GM21825 (cell line): ENCODE results near the gene ZNF701.
"Not testable (repeated sequence)": the region's sequence is repeated elsewhere in the genome, so short reads cannot be mapped to it uniquely, and the experiment has no call there.

Experiments
- ATAC-seq: cut with Tn5 transposase; IDR thresholded peaks from one replicate; pipeline ENCODE4 v1.9.1; 2021; ENCODE audit warnings: mild to moderate bottlenecking, moderate library complexity; ENCODE audit not compliant: unreplicated experiment

ZNF701 gene

DNA sequence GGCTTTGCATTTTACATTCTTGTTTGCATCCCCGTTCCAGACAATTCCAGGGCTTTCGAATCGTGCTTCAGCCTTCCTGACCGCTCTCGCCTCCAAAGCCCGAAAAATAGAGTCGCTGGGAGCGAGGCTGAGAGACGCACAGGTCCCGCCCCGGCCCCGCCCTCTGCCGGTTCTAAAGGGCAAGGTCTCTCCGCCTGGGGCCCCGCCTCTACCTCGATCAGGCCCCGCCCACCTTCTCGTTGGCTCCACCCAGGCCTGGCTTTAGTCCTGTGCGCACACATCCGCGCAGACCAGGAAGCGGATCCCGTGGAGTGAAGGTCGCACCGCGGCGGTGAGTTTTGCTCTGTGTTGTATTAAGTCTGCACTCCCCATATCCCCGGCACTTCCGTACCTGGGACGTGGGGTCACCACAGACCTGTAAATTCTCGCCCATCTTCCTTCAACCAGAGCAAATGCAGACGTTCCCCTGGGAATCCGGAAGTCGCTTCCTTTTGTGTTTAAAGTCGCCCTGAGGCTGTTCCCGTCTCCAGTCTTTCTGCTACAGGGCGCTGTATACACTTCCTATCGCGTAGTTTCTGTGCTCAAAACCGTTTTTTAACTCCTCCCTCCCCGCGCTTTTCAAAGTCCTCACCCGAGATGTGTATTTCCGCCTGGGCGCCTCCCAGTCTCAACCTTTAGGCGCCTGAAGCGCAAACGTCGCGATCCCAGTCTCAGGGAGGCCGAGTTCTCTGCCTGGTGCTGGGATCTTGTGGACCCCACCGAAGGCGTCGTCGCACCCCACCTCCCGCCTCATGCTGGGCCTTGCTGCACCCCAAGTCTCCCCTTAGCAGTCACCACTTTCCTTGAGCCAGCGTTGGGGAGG lies at the start of gene ZNF701:
Gene ZNF701 (plus strand): TSS at position 288 of the 862 bp plus-strand sequence. CDS start 3,861 bp downstream, outside the sequence.
- ATAC-seq: peak; percentile 91

DNA sequence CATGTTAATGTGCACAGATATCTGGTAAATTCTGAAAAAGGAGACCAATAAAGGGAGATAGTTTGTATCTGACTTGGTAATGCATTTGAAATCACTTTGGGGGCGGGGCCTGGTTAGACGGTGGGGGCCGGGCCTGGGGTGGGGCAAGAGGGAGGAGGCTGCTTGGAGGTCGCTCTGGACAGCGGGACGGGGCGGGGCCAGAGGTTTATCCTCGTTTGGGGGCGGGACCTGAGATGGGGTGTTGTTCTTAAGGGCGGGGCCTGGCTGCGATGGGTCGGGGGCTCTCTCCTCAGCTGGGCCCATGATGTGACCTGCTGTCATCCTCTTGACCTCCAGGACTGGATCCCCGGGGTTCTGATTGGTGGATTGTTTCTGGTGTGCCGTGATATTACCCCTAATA lies 47.5 kb upstream of the ZNF701 start:
- ATAC-seq: no peak

DNA sequence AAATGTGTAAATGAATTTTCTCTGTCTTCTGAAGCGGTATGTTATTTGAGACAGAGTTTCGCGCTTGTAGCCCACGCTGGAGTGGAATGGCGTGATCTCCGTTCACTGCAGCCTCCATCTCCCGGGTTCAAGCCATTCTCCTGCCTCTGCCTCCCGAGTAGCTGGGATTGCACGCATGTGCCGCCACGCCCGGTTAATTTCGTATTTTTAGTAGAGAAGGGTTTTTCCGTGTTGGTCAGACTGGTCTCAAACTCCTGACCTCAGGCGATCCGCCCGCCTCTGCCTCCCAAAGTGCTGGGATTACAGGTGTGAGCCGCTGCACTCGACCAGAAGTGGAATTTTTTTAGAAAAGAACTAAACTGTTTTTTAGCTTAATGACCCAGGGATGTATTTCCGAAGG lies 46.0 kb upstream of the ZNF701 start:
- ATAC-seq: no peak

DNA sequence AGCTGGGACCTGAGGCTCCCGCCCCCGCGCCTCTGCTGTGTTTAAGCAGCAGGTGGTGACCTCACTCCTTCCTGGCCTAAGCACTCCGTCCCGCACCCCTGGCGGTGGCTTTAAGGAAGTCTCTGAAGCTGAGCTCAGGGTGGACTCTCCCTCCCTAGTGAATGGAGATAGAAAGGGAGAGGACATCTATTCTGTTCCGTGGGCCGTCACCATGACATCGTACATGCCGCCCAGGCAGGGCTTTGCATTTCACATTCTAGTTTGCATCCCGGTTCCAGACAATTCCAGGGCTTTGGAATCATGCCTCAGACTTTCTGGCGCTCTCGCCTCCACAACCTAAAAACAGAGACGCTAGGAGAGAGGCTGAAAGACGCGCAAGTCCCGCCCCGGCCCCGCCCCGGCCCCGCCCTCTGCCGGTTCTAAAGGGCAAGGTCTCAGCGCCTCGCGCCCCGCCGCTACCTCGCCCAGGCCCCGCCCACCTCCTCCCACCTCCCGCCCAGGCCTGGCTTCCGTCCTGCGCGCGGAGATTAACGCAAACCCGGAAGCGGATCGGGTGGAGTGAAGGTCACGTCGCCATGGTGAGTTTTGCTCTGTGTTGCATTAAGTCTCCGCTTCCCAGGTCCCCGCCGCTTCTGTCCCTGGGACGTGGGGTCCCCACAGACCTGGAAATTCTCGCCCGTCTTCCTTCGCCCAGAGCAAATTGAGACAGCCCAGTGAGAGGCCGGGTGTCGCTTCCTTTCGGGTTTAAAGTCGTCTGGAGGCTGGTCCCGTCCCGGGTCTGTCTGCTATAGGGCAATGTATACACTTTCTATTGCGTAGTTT lies 42.7 kb upstream of the ZNF701 start, which contains the start of gene ZNF808:
Gene ZNF808 (plus strand): TSS at position 535 of the 822 bp plus-strand sequence. CDS start 15,617 bp downstream, outside the sequence.
- ATAC-seq: peak; percentile 83

DNA sequence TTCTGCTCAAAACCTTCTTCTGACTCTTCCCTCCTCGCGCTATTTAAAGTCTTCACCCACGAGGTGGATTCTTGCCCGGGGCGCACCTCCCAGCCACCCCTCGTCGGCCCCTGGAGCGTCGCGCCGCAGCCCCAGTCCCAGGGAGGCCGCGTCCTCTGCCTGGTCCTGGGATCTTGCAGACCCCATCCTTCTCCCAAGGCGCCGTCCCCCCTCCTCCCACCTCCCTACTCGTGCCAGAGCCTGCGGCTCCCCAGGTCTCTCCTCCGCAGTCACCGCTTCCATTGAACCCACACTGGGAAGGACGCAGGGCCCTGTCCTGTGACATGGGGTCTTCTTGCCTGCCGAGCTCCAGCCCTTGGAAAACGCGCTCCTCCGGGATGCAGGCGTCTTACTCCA lies 42.1 kb upstream of the ZNF701 start:
- ATAC-seq: peak; percentile 5

DNA sequence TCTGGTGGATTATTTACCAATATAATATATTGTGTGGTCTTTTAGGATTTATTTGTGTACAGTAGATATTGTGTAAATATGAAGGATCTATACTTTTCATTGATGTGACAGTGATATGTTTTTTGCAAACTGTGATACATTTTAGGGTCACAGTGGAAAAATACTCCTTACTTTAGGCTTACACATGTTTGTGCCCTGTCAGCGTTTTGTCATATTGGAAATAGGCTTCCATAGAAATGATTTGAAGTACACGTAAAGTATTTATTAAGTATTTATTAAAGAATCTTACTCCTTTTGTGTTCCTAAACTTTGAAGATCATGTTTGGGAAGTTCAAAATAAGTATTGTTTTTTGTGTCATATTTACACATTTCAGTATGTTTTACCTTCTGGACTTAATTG lies 37.6 kb upstream of the ZNF701 start:
- ATAC-seq: no peak

DNA sequence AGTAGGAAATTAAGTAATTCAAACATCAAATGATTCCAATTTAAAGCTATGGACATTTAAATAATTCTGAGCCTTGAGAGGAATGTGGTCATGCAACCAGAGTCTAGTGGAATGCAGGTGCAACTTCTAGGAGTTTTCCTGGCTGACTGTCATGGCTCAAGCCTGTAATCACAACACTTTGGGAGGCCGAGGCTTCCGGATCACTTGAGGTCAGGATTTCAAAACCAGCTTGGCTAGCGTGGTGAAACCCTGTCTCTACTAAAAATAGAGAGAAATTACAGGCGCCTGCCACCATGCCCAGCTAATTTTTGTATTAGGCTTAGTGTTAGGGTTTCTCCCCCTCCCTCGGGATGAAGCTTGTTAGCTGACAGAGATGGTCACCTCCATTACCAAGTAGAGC lies 36.2 kb upstream of the ZNF701 start:
- ATAC-seq: no peak

DNA sequence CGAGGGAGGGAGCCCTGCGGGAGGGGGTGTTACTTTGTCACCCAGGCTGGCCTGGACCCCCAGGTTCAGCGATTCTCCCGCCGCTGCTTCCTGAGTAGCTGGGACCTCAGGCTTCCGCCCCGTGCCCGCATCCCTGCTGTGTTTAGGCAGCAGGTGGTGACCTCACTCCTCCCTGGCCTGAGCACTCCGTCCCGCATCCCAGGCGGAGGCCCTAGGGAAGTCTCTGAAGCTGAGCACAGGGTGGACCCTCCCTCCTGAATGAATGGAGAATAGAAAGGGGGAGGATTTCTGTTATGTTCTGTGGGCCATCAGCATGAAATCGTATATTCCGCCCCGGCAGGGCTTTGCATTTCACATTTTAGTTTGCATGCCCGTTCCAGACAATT lies 34.7 kb upstream of the ZNF701 start:
- not testable (repeated sequence) for ATAC-seq

DNA sequence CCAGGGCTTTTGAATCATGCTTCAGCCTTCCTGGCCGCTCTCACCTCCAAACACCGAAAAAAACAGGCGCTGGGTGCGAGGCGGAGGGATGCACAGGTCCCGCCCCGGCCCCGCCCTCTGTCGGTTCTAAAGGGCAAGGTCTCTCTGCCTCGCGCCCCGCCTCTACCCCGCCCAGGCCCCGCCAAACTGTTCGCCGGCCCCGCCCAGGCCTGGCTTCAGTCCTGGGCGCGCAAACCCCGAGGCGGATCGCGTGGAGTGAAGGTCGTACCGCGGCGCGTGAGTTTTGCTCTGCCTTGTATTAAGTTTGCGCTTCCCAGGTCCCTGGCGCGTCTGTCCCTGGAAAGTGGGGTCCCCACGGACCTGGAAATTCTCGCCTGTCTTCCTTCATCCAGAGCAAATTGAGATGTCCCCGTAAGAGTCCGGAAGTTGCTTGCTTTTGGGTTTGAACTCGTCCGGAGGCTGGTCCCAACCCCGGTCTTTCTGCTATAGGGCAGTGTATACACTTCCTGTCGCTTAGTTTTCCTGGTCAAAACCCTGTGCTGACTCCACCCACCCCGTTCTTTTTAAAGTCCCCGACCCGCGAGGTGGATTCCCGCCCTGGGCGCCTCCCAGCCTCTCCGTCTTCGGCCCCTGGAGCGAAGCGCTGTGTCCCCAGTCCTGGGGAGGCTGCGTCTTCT lies 34.2 kb upstream of the ZNF701 start:
- peak; percentile 82 for ATAC-seq

DNA sequence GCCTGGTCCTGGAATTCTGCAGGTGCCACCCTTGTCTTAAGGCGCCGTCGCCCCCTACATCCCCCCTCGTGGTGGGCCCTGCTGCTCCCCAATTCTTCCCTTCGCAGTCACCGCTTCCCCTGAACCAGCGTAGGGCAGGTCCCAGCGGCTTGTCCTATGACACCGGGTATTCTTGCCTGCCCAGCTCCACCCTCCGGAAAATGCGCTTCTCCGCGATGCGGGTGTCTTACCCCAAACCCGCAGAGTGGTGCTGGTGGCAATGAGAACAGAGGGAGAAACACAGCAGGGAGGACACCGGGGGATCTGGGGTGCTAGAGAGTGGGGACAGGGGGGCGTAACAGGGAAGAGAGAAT lies 33.7 kb upstream of the ZNF701 start:
- ATAC-seq: peak; percentile 16

DNA sequence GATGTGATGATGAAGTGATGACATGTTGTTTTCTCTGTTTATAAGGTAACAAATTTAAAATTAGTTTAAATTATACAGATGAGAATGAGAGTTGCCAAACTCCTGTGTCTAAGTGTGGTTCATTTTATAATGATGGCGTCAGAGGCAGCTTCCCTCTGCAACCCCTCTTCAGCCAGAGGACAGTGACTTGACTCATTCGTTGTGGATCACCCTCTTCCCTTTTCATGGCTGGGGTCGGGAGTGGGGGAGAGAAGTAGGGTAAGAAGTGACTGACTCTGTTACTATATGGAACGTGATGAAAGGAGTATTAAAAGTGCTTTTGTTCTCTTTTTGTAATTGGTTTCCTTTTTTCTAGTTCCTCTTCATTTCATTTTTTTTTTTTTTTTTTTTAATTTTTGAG lies 31.3 kb upstream of the ZNF701 start:
- ATAC-seq: not testable (repeated sequence)

DNA sequence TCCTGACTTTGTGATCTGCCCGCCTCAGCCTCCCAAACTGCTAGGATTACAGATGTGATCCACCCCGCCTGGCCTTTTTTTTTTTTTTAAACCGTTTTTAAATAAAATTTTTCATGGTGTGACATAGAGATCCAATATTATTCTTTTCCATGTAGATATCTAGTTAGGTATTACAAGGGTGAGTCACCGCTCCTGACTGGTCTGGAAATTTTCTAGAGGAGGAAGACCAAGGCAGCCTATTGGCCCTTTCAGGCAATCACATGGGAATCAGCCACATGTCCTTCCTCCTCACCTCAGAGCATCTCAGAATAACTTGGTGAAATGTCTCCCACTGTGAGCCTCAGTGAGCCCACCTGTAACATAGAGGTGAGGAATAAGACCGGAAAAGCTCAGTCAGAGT lies 28.9 kb upstream of the ZNF701 start:
- not testable (repeated sequence) for ATAC-seq

DNA sequence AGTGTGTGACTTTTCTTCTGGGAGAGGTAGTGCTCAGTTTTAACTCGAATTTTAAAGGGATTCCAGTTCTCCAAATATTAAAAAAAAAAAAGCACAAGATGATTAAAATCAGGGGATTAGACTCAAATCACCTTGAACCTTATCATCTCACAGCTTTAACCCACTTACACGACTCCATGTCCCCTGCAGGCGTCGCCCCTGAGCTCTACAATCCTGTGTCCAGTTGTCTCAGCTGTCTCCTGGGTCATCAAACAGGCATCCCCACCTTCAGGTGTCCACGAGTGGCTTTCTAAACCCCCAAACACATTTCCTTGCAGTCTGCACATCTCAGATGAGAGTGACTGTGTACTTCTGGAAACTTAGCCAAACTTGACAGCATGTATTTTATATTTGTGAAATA lies 28.5 kb upstream of the ZNF701 start:
- no peak for ATAC-seq

DNA sequence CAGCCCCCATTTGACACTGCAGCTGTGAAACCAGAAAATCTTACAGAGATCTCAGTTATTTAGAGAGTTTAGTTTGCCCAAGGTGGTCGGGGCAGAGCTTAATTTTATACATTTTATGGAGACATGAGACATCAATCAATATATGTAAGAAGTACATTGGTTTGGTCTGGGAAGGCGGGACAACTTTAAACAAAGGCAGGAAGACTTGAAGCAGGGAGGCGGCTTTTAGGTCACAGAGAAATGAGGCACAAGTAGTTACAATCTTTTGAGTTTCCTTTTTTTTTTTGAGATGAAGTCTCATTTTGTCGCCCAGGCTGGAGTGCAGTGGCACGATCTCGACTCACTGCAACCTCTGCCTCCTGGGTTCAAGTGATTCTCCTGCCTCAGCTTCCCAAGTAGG lies 27.5 kb upstream of the ZNF701 start:
- ATAC-seq: not testable (repeated sequence)

DNA sequence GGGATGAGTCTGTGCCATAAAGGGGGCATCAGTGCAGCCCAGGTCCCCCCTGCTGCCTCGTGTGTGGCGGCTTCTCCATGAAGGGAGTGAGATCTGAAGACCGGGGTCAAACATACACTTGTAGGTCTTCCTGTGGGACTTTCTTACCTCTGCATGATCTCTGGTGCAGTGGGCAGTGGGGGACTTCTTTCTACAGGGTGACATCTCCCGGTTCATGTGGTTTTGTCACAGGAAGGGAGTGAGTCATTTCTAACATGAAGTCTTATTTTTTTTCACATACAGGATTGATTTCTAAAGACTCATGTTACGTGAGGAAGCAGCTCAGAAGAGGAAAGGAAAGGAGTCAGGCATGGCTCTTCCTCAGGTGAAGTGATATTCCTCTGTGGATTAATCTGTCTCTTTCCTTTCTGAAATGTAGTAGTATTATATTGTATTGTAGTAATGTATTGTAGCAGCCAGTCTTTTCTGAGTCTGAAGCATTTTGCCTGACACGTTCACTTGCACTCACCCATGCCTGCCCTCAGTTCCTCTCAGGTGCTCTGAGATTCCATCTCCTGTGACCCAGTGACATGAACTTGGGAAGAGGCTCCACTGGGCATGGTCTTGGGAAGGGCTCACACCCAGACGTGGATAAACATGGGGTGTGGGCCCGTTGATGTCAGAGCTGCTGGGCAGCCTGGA lies 27.0 kb upstream of the ZNF701 start:
- peak; percentile 49 for ATAC-seq

DNA sequence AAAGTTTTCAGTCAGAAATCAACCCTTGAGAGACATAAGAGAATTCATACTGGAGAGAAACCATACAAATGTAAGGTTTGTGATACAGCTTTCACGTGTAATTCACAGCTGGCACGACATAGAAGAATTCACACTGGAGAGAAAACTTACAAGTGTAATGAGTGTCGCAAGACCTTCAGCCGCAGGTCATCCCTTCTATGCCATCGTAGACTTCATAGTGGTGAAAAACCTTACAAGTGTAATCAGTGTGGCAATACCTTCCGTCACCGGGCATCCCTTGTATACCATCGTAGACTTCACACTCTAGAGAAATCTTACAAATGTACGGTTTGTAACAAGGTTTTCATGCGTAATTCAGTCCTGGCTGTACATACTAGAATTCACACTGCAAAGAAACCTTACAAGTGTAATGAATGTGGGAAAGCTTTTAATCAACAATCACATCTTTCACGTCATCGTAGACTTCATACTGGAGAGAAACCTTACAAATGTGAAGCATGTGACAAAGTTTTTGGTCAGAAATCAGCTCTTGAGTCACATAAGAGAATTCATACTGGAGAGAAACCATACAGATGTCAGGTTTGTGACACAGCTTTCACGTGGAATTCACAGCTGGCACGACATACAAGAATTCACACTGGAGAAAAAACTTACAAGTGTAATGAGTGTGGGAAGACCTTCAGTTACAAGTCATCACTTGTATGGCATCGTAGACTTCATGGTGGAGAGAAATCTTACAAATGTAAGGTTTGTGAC lies 15.7 kb upstream of the ZNF701 start:
- ATAC-seq: no peak

DNA sequence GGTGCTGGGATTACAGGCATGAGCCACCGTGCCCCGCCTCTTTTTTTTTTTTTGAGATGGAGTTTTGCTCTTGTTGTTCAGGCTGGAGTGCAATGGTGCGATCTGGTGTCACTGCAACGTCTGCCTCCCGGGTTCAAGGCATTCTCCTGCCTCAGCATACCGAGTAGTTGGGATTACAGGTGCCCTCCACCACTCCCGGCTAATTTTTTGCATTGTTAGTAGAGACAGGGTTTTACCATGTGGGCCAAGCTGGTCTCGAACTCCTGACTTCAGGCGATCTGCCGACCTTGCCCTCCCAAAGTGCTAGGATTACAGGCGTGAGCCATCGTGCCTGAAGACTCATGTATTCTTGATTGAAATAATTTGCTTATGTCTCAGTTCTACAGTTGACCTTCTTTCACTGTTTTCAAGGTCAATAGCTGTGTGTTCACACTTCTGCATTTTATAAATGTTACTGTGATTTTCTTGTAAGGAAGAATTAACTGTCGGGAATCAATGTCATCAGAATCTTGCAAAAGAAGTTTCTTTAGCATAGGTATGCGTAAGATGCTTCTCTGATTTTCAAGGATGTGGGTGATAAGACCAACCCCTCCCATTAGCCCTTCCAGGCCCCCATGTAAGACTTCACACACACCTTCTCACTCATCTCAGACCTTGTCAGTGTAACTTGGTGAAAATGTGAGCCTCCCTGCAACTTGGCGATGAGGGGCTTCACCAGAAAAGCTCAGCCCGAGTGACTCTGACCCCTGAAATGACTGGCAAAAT lies 12.7 kb upstream of the ZNF701 start:
- no peak for ATAC-seq

DNA sequence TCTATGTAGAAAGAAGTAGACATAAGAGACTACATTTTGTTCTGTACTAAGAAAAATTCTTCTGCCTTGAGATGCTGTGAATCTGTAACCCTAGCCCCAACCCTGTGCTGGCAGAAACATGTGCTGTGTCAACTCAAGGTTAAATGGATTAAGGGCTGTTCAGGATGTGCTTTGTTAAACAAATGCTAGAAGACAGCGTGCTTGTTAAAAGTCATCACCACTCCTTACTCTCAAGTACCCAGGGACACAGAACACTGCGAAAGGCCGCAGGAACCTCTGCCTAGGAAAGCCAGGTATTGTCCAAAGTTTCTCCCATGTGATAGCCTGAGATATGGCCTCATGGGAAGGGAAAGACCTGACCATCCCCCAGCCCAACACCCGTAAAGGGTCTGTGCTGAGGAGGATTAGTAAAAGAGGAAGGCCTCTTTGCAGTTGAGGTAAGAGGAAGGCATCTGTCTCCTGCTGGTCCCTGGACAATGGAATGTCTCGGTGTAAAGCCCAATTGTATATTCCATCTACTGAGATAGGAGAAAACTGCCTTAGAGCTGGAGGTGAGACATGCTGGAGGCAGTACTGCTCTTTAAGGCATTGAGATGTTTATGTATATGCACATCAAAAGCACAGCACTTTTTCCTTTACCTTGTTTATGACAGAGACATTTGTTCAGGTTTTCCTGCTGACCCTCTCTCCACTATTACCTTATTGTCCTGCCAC lies 11.2 kb upstream of the ZNF701 start:
- not testable (repeated sequence) for ATAC-seq

DNA sequence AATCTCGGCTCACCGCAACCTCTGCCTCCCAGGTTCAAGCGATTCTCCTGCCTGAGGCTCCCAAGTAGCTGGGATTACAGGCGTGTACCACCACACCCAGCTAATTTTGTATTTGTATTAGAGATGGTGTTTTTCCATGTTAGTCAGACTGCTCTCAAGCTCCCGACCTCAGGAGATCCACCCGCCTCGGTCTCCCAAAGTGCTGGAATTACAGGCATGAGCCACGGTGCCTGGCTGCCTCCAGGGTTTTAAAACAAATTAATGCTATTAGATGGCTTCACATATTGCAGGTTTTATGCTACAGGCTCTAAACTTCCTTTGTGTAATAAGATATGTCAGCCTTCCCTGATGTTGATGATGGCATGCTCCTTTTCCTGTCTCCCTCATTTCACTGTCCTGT lies 8.5 kb upstream of the ZNF701 start:
- not testable (repeated sequence) for ATAC-seq
